H1 (cell line): Measurements from ENCODE around the gene CCDC102A. TPM values are rescaled to one million over a fixed set of nuclear protein-coding genes. Genes with fewer than 3 reads are reported as not detected.

Experiments used
- CHD2 ChIP-seq: IDR thresholded peaks from 2 replicates; pipeline ENCODE4 v1.6.1; 2012; ENCODE audit warnings: low read length, improper control_type of control experiment
- CTBP2 ChIP-seq: IDR thresholded peaks from 2 replicates; pipeline ENCODE4 v1.7.0; 2011; ENCODE audit warnings: borderline replicate concordance, mild to moderate bottlenecking, moderate library complexity, mixed read lengths, low read length; ENCODE audit not compliant: insufficient read depth, insufficient read length
- EP300 ChIP-seq, 2 experiments: IDR thresholded peaks; 1 replicate in 1 of 2; 2 replicates in 1 of 2; pipeline ENCODE4 v1.6.1; 2011 to 2012; ENCODE audit warnings: low read depth in 2 of 2, low read length in 2 of 2, mild to moderate bottlenecking in 2 of 2, borderline replicate concordance in 1 of 2, inconsistent platforms in 1 of 2, moderate library complexity in 1 of 2
- JUN ChIP-seq: IDR thresholded peaks from 2 replicates; pipeline ENCODE4 v1.6.1; 2011; ENCODE audit warnings: low read depth, mild to moderate bottlenecking, improper control_type of control experiment, low read length
- SIN3A ChIP-seq, 2 experiments: IDR thresholded peaks in 1 of 2; conservative IDR thresholded peaks in 1 of 2; 2 replicates each; pipeline ENCODE4 v1.6.1; 2011 to 2012; ENCODE audit warnings: low read length in 2 of 2, improper control_type of control experiment in 1 of 2, low read depth in 1 of 2, mild to moderate bottlenecking in 1 of 2
- polyA plus RNA-seq, 7 experiments: library from polyadenylated mRNA; depleted of rRNA in 3 of 7; stranded (reverse) in 5 of 7; unstranded in 2 of 7; fragments of >200 nt in 5 of 7; fragments of 200-250 nt in 2 of 7; gene quantifications; 1 replicate in 5 of 7; 2 replicates in 1 of 7; 4 replicates in 1 of 7; pipeline versions ENCODE4 v1.2.1 to v1.2.3, GENCODE V29; 2011 to 2013; ENCODE audit warnings: missing spikeins in 2 of 7, mixed read lengths in 2 of 7
- total RNA-seq: library from RNA; stranded (reverse); fragmentation: NEBNext Ultra II Directional; extraction: Animal tissue kit (Norgen Biotek cat#: 25700); gene quantifications from 2 replicates; pipeline ENCODE4 v1.2.1, GENCODE V29; 2021
- TF ChIP-seq, protein P1 (sequence below), 3 experiments: IDR thresholded peaks; 1 replicate in 2 of 3; 2 replicates in 1 of 3; pipeline versions ENCODE4 v1.5.1 to v1.6.1; 2011; ENCODE audit warnings: low read length in 3 of 3, mild to moderate bottlenecking in 3 of 3, inconsistent platforms in 2 of 3, low read depth in 1 of 3, moderate library complexity in 1 of 3; ENCODE audit not compliant: insufficient read depth in 1 of 3; ENCODE audit errors: control extremely low read depth in 1 of 3
- TF ChIP-seq, protein P2 (sequence below): IDR thresholded peaks from 2 replicates; pipeline ENCODE4 v1.6.1; 2012; ENCODE audit warnings: inconsistent platforms

The CCDC102A gene
- total and polyA plus RNA-seq, 2 of the 8 experiments (the other 6 are each of a cell fraction or from before 2014, with no cell fraction given) = 4.0 to 7.5 TPM

DNA sequence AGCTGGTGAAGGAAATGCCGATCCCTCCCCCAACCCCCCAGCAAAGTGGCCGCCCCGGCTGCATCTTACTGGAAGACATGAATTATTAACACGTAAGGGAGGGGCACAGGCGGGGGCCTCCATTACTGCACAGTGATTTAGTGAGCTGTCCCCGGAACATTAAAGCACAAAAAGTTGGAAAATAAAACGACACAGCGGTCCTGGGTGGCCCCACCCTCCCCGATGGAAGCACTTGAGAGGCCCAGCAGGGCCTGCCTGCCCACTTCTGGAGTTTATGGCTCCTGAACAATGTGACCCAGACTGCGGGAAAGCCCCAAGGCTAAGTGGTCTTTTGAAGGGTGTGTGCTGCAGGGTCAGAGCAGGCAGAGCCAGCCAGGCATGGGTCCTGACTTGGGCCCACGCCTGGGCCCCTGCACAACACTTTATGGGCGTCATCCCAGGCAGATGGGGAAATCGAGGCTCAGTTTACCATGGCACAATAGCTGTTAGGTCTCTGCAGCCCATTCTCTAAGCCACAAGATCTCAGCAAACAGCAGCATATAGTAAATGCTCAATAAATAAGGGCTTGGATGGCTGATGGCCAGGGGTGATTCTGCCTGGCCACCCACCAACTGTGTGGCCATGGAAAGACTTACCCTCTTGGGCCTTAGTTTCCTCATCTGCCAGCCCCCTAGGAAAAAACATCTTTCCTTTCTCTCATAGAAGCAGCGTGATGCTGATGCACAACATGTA is 22.8 kb downstream of the CCDC102A start (continued):
- TF ChIP-seq, protein P1, sequence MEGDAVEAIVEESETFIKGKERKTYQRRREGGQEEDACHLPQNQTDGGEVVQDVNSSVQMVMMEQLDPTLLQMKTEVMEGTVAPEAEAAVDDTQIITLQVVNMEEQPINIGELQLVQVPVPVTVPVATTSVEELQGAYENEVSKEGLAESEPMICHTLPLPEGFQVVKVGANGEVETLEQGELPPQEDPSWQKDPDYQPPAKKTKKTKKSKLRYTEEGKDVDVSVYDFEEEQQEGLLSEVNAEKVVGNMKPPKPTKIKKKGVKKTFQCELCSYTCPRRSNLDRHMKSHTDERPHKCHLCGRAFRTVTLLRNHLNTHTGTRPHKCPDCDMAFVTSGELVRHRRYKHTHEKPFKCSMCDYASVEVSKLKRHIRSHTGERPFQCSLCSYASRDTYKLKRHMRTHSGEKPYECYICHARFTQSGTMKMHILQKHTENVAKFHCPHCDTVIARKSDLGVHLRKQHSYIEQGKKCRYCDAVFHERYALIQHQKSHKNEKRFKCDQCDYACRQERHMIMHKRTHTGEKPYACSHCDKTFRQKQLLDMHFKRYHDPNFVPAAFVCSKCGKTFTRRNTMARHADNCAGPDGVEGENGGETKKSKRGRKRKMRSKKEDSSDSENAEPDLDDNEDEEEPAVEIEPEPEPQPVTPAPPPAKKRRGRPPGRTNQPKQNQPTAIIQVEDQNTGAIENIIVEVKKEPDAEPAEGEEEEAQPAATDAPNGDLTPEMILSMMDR (IDR thresholded peaks at IDR 0.05; ENCODE audit: control extremely low read depth in 1 of 3, insufficient read depth in 1 of 3, low read depth in 1 of 3, low read length in 3 of 3) = no peak
- no peak for TF ChIP-seq EP300 (IDR thresholded peaks at IDR 0.05; ENCODE audit: borderline replicate concordance in 1 of 2, low read depth in 2 of 2, low read length in 2 of 2)
- TF ChIP-seq, protein P2, sequence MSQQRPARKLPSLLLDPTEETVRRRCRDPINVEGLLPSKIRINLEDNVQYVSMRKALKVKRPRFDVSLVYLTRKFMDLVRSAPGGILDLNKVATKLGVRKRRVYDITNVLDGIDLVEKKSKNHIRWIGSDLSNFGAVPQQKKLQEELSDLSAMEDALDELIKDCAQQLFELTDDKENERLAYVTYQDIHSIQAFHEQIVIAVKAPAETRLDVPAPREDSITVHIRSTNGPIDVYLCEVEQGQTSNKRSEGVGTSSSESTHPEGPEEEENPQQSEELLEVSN = no peak
- TF ChIP-seq CHD2 = no peak
- no peak for TF ChIP-seq SIN3A (conservative IDR thresholded peaks at IDR 0.05 in 1 of 2, IDR thresholded peaks at IDR 0.05 in 1 of 2; ENCODE audit: low read depth in 1 of 2, low read length in 2 of 2)
- no peak for TF ChIP-seq CTBP2
- TF ChIP-seq JUN = no peak
